ENCODE data around the gene LYPLAL1.

- TF ChIP-seq, protein P1, sequence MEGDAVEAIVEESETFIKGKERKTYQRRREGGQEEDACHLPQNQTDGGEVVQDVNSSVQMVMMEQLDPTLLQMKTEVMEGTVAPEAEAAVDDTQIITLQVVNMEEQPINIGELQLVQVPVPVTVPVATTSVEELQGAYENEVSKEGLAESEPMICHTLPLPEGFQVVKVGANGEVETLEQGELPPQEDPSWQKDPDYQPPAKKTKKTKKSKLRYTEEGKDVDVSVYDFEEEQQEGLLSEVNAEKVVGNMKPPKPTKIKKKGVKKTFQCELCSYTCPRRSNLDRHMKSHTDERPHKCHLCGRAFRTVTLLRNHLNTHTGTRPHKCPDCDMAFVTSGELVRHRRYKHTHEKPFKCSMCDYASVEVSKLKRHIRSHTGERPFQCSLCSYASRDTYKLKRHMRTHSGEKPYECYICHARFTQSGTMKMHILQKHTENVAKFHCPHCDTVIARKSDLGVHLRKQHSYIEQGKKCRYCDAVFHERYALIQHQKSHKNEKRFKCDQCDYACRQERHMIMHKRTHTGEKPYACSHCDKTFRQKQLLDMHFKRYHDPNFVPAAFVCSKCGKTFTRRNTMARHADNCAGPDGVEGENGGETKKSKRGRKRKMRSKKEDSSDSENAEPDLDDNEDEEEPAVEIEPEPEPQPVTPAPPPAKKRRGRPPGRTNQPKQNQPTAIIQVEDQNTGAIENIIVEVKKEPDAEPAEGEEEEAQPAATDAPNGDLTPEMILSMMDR (IDR thresholded peaks at IDR 0.05) = no peak
- TF ChIP-seq ZFX (IDR thresholded peaks at IDR 0.05; ENCODE audit: borderline replicate concordance) = no peak
These were observed 24.6 kb upstream of the LYPLAL1 start for GRCh38 chr1:219149009-219149577.

All from 22Rv1 (cell line).